H9 (cell line): Measurements from ENCODE around the gene IFNL1. TPM values are rescaled to one million over a fixed set of nuclear protein-coding genes. Genes with fewer than 3 reads are reported as not detected.

Experiments
- DNase-seq: peaks from one replicate; pipeline ENCODE4 v3.0.0-alpha.2; 2017
- H2AFZ ChIP-seq: one replicate; pipeline ENCODE4 v1.6.1; 2013; ENCODE audit warnings: mild to moderate bottlenecking, low read length, control low read depth, moderate library complexity
- H2AK5ac ChIP-seq: 2 replicates; pipeline ENCODE4 v1.6.1; 2013; ENCODE audit warnings: low read length, control low read depth, mixed read lengths; ENCODE audit not compliant: insufficient read length
- H2BK120ac ChIP-seq: one replicate; pipeline ENCODE4 v1.6.1; 2013; ENCODE audit warnings: low read depth, mild to moderate bottlenecking, low read length, control low read depth, inconsistent platforms; ENCODE audit not compliant: poor library complexity, severe bottlenecking
- H2BK12ac ChIP-seq: 2 replicates; pipeline ENCODE4 v1.6.1; 2013; ENCODE audit warnings: low read length, control low read depth, mixed read lengths, low read depth; ENCODE audit not compliant: insufficient read length
- H2BK15ac ChIP-seq: 2 replicates; pipeline ENCODE4 v1.6.1; 2013; ENCODE audit warnings: low read depth, low read length, control low read depth
- H2BK20ac ChIP-seq: one replicate; pipeline ENCODE4 v1.6.1; 2013; ENCODE audit warnings: low read depth, mild to moderate bottlenecking, low read length, control low read depth, inconsistent platforms; ENCODE audit not compliant: poor library complexity, severe bottlenecking
- H2BK5ac ChIP-seq: 2 replicates; pipeline ENCODE4 v1.6.1; 2013; ENCODE audit warnings: low read length, control low read depth, mixed read lengths; ENCODE audit not compliant: insufficient read length
- H3K14ac ChIP-seq: 2 replicates; pipeline ENCODE4 v1.6.1; 2013; ENCODE audit warnings: low read length, control low read depth; ENCODE audit not compliant: insufficient read depth
- H3K18ac ChIP-seq: 2 replicates; pipeline ENCODE4 v1.6.1; 2013; ENCODE audit warnings: low read depth, mild to moderate bottlenecking, mixed read lengths, low read length, control low read depth; ENCODE audit not compliant: insufficient read length
- H3K23ac ChIP-seq: 2 replicates; pipeline ENCODE4 v1.6.1; 2013; ENCODE audit warnings: low read length, control low read depth, mixed read lengths, low read depth; ENCODE audit not compliant: insufficient read length
- H3K23me2 ChIP-seq: 2 replicates; pipeline ENCODE4 v1.6.1; 2013; ENCODE audit warnings: low read depth, mild to moderate bottlenecking, mixed read lengths, low read length, control low read depth; ENCODE audit not compliant: insufficient read length, poor library complexity, severe bottlenecking
- H3K27ac ChIP-seq: 2 replicates; pipeline ENCODE4 v1.5.1; 2013; ENCODE audit warnings: low read length, control low read depth, mixed read lengths, low read depth; ENCODE audit not compliant: insufficient read length
- H3K27me3 ChIP-seq: 2 replicates; pipeline ENCODE4 v1.6.1; 2013; ENCODE audit warnings: low read length, control low read depth, inconsistent platforms; ENCODE audit not compliant: insufficient read depth
- H3K4ac ChIP-seq: 2 replicates; pipeline ENCODE4 v1.6.1; 2013; ENCODE audit warnings: low read depth, mild to moderate bottlenecking, control low read depth, inconsistent platforms, low read length, moderate library complexity
- H3K4me1 ChIP-seq: 2 replicates; pipeline ENCODE4 v1.6.1; 2013; ENCODE audit warnings: low read length, control low read depth, inconsistent platforms; ENCODE audit not compliant: insufficient read depth
- H3K4me2 ChIP-seq: 2 replicates; pipeline ENCODE4 v1.6.1; 2013; ENCODE audit warnings: low read length, control low read depth, mixed read lengths; ENCODE audit not compliant: insufficient read length, insufficient read depth
- H3K56ac ChIP-seq: 2 replicates; pipeline ENCODE4 v1.6.1; 2013; ENCODE audit warnings: low read depth, mild to moderate bottlenecking, mixed read lengths, low read length, control low read depth; ENCODE audit not compliant: insufficient read length
- H3K79me1 ChIP-seq: 2 replicates; pipeline ENCODE4 v1.6.1; 2013; ENCODE audit warnings: low read depth, mild to moderate bottlenecking, moderate library complexity, low read length, control low read depth, inconsistent platforms; ENCODE audit not compliant: insufficient read depth, poor library complexity, severe bottlenecking
- H3K79me2 ChIP-seq: 2 replicates; pipeline ENCODE4 v1.6.1; 2013; ENCODE audit warnings: low read length, control low read depth, inconsistent platforms; ENCODE audit not compliant: insufficient read depth
- H3K9ac ChIP-seq: 2 replicates; pipeline ENCODE4 v1.6.1; 2013; ENCODE audit warnings: low read length, control low read depth, mixed read lengths; ENCODE audit not compliant: insufficient read length; ENCODE audit errors: extremely low read depth
- H3K9me3 ChIP-seq: one replicate; pipeline ENCODE4 v1.6.1; 2013; ENCODE audit warnings: low read depth, low read length, inconsistent platforms; ENCODE audit not compliant: control insufficient read depth
- H3T11ph ChIP-seq: one replicate; pipeline ENCODE4 v1.6.1; 2013; ENCODE audit warnings: mild to moderate bottlenecking, low read length, control low read depth, inconsistent platforms
- H4K20me1 ChIP-seq: one replicate; pipeline ENCODE4 v1.6.1; 2013; ENCODE audit not compliant: control insufficient read depth, insufficient read length, insufficient read depth
- H4K5ac ChIP-seq: 2 replicates; pipeline ENCODE4 v1.6.1; 2013; ENCODE audit warnings: low read depth, mild to moderate bottlenecking, mixed read lengths, low read length, control low read depth; ENCODE audit not compliant: insufficient read length
- H4K8ac ChIP-seq: replicated peaks from 2 replicates; pipeline ENCODE4 v1.6.1; 2013; ENCODE audit warnings: low read length, control low read depth, mixed read lengths, low read depth; ENCODE audit not compliant: insufficient read length
- H4K91ac ChIP-seq: 2 replicates; pipeline ENCODE4 v1.6.1; 2013; ENCODE audit warnings: low read depth, mild to moderate bottlenecking, moderate library complexity, mixed read lengths, low read length, control low read depth; ENCODE audit not compliant: insufficient read length
- H3K27ac Mint-ChIP-seq, 3 experiments: 2 replicates in 2 of 3; 3 replicates in 1 of 3; pipeline ENCODE4 v1.8.0; 2020 to 2021; ENCODE audit warnings: mixed read lengths in 3 of 3, mild to moderate bottlenecking in 1 of 3, moderate library complexity in 1 of 3
- H3K27me3 Mint-ChIP-seq: 2 replicates; pipeline ENCODE4 v1.8.0; 2021; ENCODE audit warnings: low read depth, mild to moderate bottlenecking, moderate library complexity, mixed read lengths
- H3K36me3 Mint-ChIP-seq, 3 experiments: 2 replicates in 2 of 3; 3 replicates in 1 of 3; pipeline ENCODE4 v1.8.0; 2020 to 2021; ENCODE audit warnings: low read depth in 3 of 3, mixed read lengths in 3 of 3; ENCODE audit not compliant: insufficient read depth in 1 of 3
- H3K4me1 Mint-ChIP-seq, 2 experiments: 2 replicates each; pipeline ENCODE4 v1.8.0; 2020; ENCODE audit warnings: mixed read lengths in 2 of 2
- H3K4me3 Mint-ChIP-seq, 2 experiments: 2 replicates in 1 of 2; 3 replicates in 1 of 2; pipeline ENCODE4 v1.8.0; 2020 to 2021; ENCODE audit warnings: mild to moderate bottlenecking in 2 of 2, mixed read lengths in 2 of 2, moderate library complexity in 1 of 2
- H3K9me3 Mint-ChIP-seq, 2 experiments: 2 replicates in 1 of 2; 3 replicates in 1 of 2; pipeline ENCODE4 v1.8.0; 2020; ENCODE audit warnings: mild to moderate bottlenecking in 2 of 2, mixed read lengths in 2 of 2, moderate library complexity in 1 of 2
- CTCF ChIP-seq: fragments of 200-600 bp; sonication (generic); conservative IDR thresholded peaks from 3 replicates; pipeline ENCODE4 v1.8.0; 2021; ENCODE audit warnings: antibody characterized with exemption, mild to moderate bottlenecking
- WGBS: extraction: QIAGEN DNeasy Blood & Tissue Kit; methylation state at CpG from one replicate; pipeline ENCODE4 v1.1.7; 2013; ENCODE audit warnings: missing lambda C conversion rate, low lambda C conversion rate, mixed read lengths; ENCODE audit not compliant: insufficient read length; ENCODE audit errors: extremely low coverage; 5-methylcytosine and 5-hydroxymethylcytosine counted together
- total RNA-seq: library from RNA; stranded (reverse); gene quantifications from 2 replicates; pipeline ENCODE4 v1.2.1, GENCODE V29; 2021

Gene IFNL1
- total RNA-seq, 1 experiment from 2014 or later: not detected

- no peak overlapping the region for H2BK5ac ChIP-seq
- no peak overlapping the region for H2AK5ac ChIP-seq
- H3K56ac ChIP-seq: no peak overlapping the region
- H3K79me1 ChIP-seq: no peaks in the 10 kb centered on the region
- peaks cover 14 to 40% of the 10 kb centered on the region in 2 experiments for H3K4me1 Mint-ChIP-seq
- no peak overlapping the region for H3K27ac ChIP-seq
- TF ChIP-seq CTCF: no peak
- H3T11ph ChIP-seq: no peak overlapping the region
- H4K20me1 ChIP-seq: no peaks in the 10 kb centered on the region
- DNase-seq: no peak
- H3K4me3 Mint-ChIP-seq: no peak overlapping the region
- H4K91ac ChIP-seq: no peak overlapping the region
- peaks cover 50% of the 10 kb centered on the region for H3K27me3 Mint-ChIP-seq
- no peak overlapping the region for H4K5ac ChIP-seq
- no peak overlapping the region for H2BK20ac ChIP-seq
- H3K23me2 ChIP-seq: no peaks in the 10 kb centered on the region
- H2AFZ ChIP-seq: no peak overlapping the region
- WGBS: no CpG with 5 or more reads among the region's 3 CpGs
- no peak overlapping the region for H3K4me2 ChIP-seq
- no peak overlapping the region for H4K8ac ChIP-seq
- H2BK12ac ChIP-seq: no peak overlapping the region
- H2BK15ac ChIP-seq: no peak overlapping the region
- no peak overlapping the region for H3K18ac ChIP-seq
- no peaks in the 10 kb centered on the region; the same call in 1 of the 2 replicates for H3K27me3 ChIP-seq
- no peaks in the 10 kb centered on the region for H3K4me1 ChIP-seq
- no peak overlapping the region for H3K4ac ChIP-seq
- no peak overlapping the region for H3K9ac ChIP-seq
- no peak overlapping the region for H3K23ac ChIP-seq
- H3K27ac Mint-ChIP-seq: no peak overlapping the region
- H3K36me3 Mint-ChIP-seq: no peaks in the 10 kb centered on the region
- H2BK120ac ChIP-seq: no peak overlapping the region
- no peaks in the 10 kb centered on the region for H3K9me3 ChIP-seq
- no peak overlapping the region for H3K14ac ChIP-seq
- H3K9me3 Mint-ChIP-seq: no peaks in the 10 kb centered on the region
- H3K79me2 ChIP-seq: no peaks in the 10 kb centered on the region
Observed at GRCh38 chr19:39301562-39301961, 5.4 kb downstream of the IFNL1 start.
